WTC11 (cell line): Measurements from ENCODE around the gene SPSB4. TPM values are rescaled to one million over a fixed set of nuclear protein-coding genes. Genes with fewer than 3 reads are reported as not detected.

ENCODE experiments used
- ATAC-seq: fragments of 200-7000 bp; cut with Tn5 transposase; 2 replicates; pipeline ENCODE4 v1.10.0; 2021; ENCODE audit warnings: mild to moderate bottlenecking, moderate library complexity
- CTCF ChIA-PET: fragments of 300-600 bp; sonication (Branson Sonifier 250); formaldehyde crosslinking; loops from one replicate; lab custom pipeline; 2021; ENCODE audit warnings: antibody characterized with exemption; lab: Charles Lee
- POLR2A ChIA-PET: fragments of 350-600 bp; sonication (Branson Sonifier 250); formaldehyde crosslinking; loops from one replicate; lab custom pipeline; 2021; ENCODE audit warnings: antibody characterized with exemption; lab: Charles Lee
- DNase-seq: peaks from one replicate; pipeline ENCODE4 v3.0.0; 2021; ENCODE audit warnings: low spot score
- H3K27ac Mint-ChIP-seq: 2 replicates; pipeline ENCODE4 v1.8.0; 2021; ENCODE audit warnings: mixed read lengths
- H3K27me3 Mint-ChIP-seq: 2 replicates; pipeline ENCODE4 v1.8.0; 2021; ENCODE audit warnings: low read depth, mild to moderate bottlenecking, moderate library complexity, mixed read lengths
- H3K36me3 Mint-ChIP-seq: 2 replicates; pipeline ENCODE4 v1.8.0; 2021; ENCODE audit warnings: mixed read lengths
- H3K4me1 Mint-ChIP-seq: 2 replicates; pipeline ENCODE4 v1.8.0; 2022; ENCODE audit warnings: mixed read lengths
- H3K4me3 Mint-ChIP-seq: 2 replicates; pipeline ENCODE4 v1.8.0; 2021; ENCODE audit warnings: mild to moderate bottlenecking, moderate library complexity, mixed read lengths
- H3K9me3 Mint-ChIP-seq: 2 replicates; pipeline ENCODE4 v1.8.0; 2021; ENCODE audit warnings: mixed read lengths
- ARID4B ChIP-seq: sonication (generic); formaldehyde crosslinking; IDR thresholded peaks from 2 replicates; pipeline ENCODE4 v1.8.0; 2023; ENCODE audit warnings: missing genetic modification reagents, mild to moderate bottlenecking, borderline replicate concordance
- ELF4 ChIP-seq: sonication (generic); formaldehyde crosslinking; IDR thresholded peaks from 2 replicates; pipeline ENCODE4 v1.8.1; 2022; ENCODE audit warnings: low read depth, mild to moderate bottlenecking, moderate library complexity, missing genetic modification reagents
- FOXJ3 ChIP-seq: sonication (generic); formaldehyde crosslinking; IDR thresholded peaks from 2 replicates; pipeline ENCODE4 v1.9.0; 2021; ENCODE audit warnings: missing genetic modification reagents, mild to moderate bottlenecking, borderline replicate concordance
- GABPB1 ChIP-seq: sonication (generic); formaldehyde crosslinking; IDR thresholded peaks from 2 replicates; pipeline ENCODE4 v1.8.1; 2023; ENCODE audit warnings: mild to moderate bottlenecking, missing genetic modification reagents
- GTF2I ChIP-seq: fragments of 250-450 bp; sonication (Bioruptor Pico); conservative IDR thresholded peaks from 2 replicates; pipeline ENCODE4 v1.4.0; 2021; ENCODE audit warnings: mild to moderate bottlenecking
- JUN ChIP-seq: sonication (generic); formaldehyde crosslinking; IDR thresholded peaks from 2 replicates; pipeline ENCODE4 v1.8.0; 2023; ENCODE audit warnings: mild to moderate bottlenecking, missing genetic modification reagents
- KAT7 ChIP-seq: sonication (generic); formaldehyde crosslinking; IDR thresholded peaks from 2 replicates; pipeline ENCODE4 v1.8.1; 2023; ENCODE audit warnings: missing genetic modification reagents, mild to moderate bottlenecking, borderline replicate concordance
- MXD4 ChIP-seq: fragments of 250-450 bp; sonication (Bioruptor Pico); IDR thresholded peaks from 2 replicates; pipeline ENCODE4 v1.8.0; 2021; ENCODE audit warnings: mild to moderate bottlenecking, moderate library complexity, borderline replicate concordance
- RORB ChIP-seq: fragments of 250-450 bp; sonication (Bioruptor Pico); IDR thresholded peaks from 2 replicates; pipeline ENCODE4 v1.9.0; 2021; ENCODE audit warnings: mild to moderate bottlenecking
- SMAD3 ChIP-seq: sonication (generic); formaldehyde crosslinking; IDR thresholded peaks from 2 replicates; pipeline ENCODE4 v1.8.0; 2022; ENCODE audit warnings: missing genetic modification reagents, mild to moderate bottlenecking, borderline replicate concordance
- SOX15 ChIP-seq: fragments of 250-450 bp; sonication (Bioruptor Pico); IDR thresholded peaks from 2 replicates; pipeline ENCODE4 v1.9.0; 2021; ENCODE audit warnings: mild to moderate bottlenecking
- TCF7 ChIP-seq: sonication (generic); formaldehyde crosslinking; IDR thresholded peaks from 2 replicates; pipeline ENCODE4 v1.8.0; 2022; ENCODE audit warnings: mild to moderate bottlenecking, low read depth, missing genetic modification reagents, moderate library complexity
- USF2 ChIP-seq: sonication (generic); formaldehyde crosslinking; IDR thresholded peaks from 2 replicates; pipeline ENCODE4 v1.8.1; 2023; ENCODE audit warnings: mild to moderate bottlenecking, missing genetic modification reagents, moderate library complexity
- ZNF138 ChIP-seq: sonication (generic); formaldehyde crosslinking; conservative IDR thresholded peaks from 2 replicates; pipeline ENCODE4 v1.8.1; 2022; ENCODE audit warnings: mild to moderate bottlenecking, moderate library complexity, missing genetic modification reagents
- ZNF396 ChIP-seq: fragments of 250-450 bp; sonication (Bioruptor Pico); IDR thresholded peaks from 2 replicates; pipeline ENCODE4 v1.8.0; 2021; ENCODE audit warnings: mild to moderate bottlenecking, moderate library complexity, borderline replicate concordance
- ZNF423 ChIP-seq: fragments of 250-450 bp; sonication (Bioruptor Pico); IDR thresholded peaks from 2 replicates; pipeline ENCODE4 v2.1.2; 2022; ENCODE audit warnings: mild to moderate bottlenecking, moderate library complexity
- total RNA-seq: library from RNA; stranded (reverse); gene quantifications from 3 replicates; pipeline ENCODE4 v1.2.3, GENCODE V29; 2021
- TF ChIP-seq, protein P1 (sequence below): sonication (generic); formaldehyde crosslinking; IDR thresholded peaks from 2 replicates; pipeline ENCODE4 v1.8.0; 2022; ENCODE audit warnings: mild to moderate bottlenecking, missing genetic modification reagents
- TF ChIP-seq, protein P2 (sequence below): fragments of 250-450 bp; sonication (Bioruptor Pico); conservative IDR thresholded peaks from 2 replicates; pipeline ENCODE4 v1.9.0; 2021; ENCODE audit warnings: mild to moderate bottlenecking
- TF ChIP-seq, protein P3 (sequence below): sonication (generic); formaldehyde crosslinking; IDR thresholded peaks from 2 replicates; pipeline ENCODE4 v1.8.1; 2022; ENCODE audit warnings: missing genetic modification reagents, borderline replicate concordance
- TF ChIP-seq, protein P4 (sequence below): fragments of 200-600 bp; IDR thresholded peaks from 2 replicates; pipeline ENCODE4 v1.8.0; 2022; ENCODE audit warnings: antibody characterized with exemption

The SPSB4 gene
- total RNA-seq, 1 experiment from 2014 or later: 19.7 TPM

GRCh38 chr3:141047168-141047567 is 4.0 kb upstream of the SPSB4 start (continued):
- TF ChIP-seq, protein P1, sequence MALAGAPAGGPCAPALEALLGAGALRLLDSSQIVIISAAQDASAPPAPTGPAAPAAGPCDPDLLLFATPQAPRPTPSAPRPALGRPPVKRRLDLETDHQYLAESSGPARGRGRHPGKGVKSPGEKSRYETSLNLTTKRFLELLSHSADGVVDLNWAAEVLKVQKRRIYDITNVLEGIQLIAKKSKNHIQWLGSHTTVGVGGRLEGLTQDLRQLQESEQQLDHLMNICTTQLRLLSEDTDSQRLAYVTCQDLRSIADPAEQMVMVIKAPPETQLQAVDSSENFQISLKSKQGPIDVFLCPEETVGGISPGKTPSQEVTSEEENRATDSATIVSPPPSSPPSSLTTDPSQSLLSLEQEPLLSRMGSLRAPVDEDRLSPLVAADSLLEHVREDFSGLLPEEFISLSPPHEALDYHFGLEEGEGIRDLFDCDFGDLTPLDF (CRISPR knock-in tag): no peak
- TF ChIP-seq SOX15 (CRISPR knock-in tag): no peak
- TF ChIP-seq, protein P2, sequence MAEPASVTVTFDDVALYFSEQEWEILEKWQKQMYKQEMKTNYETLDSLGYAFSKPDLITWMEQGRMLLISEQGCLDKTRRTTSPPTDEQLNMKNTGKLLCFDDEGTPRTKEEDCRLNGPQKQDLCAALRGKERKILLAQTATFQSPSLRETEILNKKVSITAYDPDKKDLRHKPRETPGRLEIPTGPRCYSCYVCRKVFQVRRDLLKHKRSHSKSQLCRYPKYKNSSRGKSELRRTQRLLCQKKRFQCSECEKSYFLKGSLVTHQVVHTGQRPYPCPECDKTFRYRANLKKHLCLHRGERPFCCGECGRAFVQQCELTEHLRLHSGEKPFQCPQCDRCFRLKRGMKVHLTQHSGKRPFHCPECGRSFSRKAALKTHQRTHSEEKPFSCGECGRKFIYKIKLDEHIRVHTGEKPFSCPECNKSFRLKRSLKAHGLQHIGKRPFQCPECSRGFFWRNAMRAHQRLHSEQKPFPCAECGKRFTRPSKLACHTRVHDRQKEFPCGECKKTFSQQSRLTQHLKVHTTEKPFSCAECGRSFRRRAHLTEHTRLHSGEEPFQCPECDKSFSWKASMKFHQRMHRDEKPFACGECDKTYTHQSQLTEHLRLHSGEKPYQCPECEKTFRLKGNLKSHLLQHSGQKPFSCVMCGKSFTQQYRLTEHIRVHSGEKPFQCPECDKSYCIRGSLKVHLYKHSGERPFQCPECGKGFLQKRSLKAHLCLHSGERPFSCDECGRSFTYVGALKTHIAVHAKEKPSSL (CRISPR knock-in tag): no peak
- no peak for TF ChIP-seq GTF2I (CRISPR knock-in tag)
- no peak for TF ChIP-seq MXD4
- TF ChIP-seq JUN (CRISPR knock-in tag): no peak
- TF ChIP-seq, all 79 proteins: peak for 0

- ChIA-PET CTCF (interaction anchor here (0.6 to 6.5 kb wide), 15 partner anchors 10 to 143 kb away, joined by 3 to 114 read pairs (median 16); no protein-coding TSS in a partner anchor), POLR2A (interaction anchor here (2.1 kb wide), 1 partner anchor 27 kb away, joined by 9 read pairs; no protein-coding TSS in a partner anchor)
- ATAC-seq (peak; percentile 5; the same call in 1 of the 2 replicates), DNase-seq (peak; percentile 46)
- TF ChIP-seq RORB (CRISPR knock-in tag): no peak
- TF ChIP-seq, protein P3, sequence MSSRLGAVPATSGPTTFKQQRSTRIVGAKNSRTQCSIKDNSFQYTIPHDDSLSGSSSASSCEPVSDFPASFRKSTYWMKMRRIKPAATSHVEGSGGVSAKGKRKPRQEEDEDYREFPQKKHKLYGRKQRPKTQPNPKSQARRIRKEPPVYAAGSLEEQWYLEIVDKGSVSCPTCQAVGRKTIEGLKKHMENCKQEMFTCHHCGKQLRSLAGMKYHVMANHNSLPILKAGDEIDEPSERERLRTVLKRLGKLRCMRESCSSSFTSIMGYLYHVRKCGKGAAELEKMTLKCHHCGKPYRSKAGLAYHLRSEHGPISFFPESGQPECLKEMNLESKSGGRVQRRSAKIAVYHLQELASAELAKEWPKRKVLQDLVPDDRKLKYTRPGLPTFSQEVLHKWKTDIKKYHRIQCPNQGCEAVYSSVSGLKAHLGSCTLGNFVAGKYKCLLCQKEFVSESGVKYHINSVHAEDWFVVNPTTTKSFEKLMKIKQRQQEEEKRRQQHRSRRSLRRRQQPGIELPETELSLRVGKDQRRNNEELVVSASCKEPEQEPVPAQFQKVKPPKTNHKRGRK (CRISPR knock-in tag): no peak
- TF ChIP-seq ELF4 (CRISPR knock-in tag): no peak
- TF ChIP-seq GABPB1 (CRISPR knock-in tag): no peak
- no peak for TF ChIP-seq ZNF138 (CRISPR knock-in tag)
- TF ChIP-seq ZNF396 (CRISPR knock-in tag): no peak
- TF ChIP-seq FOXJ3: no peak
- TF ChIP-seq, protein P4, sequence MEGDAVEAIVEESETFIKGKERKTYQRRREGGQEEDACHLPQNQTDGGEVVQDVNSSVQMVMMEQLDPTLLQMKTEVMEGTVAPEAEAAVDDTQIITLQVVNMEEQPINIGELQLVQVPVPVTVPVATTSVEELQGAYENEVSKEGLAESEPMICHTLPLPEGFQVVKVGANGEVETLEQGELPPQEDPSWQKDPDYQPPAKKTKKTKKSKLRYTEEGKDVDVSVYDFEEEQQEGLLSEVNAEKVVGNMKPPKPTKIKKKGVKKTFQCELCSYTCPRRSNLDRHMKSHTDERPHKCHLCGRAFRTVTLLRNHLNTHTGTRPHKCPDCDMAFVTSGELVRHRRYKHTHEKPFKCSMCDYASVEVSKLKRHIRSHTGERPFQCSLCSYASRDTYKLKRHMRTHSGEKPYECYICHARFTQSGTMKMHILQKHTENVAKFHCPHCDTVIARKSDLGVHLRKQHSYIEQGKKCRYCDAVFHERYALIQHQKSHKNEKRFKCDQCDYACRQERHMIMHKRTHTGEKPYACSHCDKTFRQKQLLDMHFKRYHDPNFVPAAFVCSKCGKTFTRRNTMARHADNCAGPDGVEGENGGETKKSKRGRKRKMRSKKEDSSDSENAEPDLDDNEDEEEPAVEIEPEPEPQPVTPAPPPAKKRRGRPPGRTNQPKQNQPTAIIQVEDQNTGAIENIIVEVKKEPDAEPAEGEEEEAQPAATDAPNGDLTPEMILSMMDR: peak; percentile 38; the same call in 1 of the 2 replicates
- no peak for TF ChIP-seq SMAD3 (CRISPR knock-in tag)
- Mint-ChIP-seq H3K4me1 (peaks cover 27% of the 10 kb centered on the region), H3K4me3 (peak overlapping the region; percentile 84; the same call in 1 of the 2 replicates), H3K9me3 (no peaks in the 10 kb centered on the region), H3K27me3 (peaks cover 30% of the 10 kb centered on the region), H3K27ac (no peak overlapping the region), H3K36me3 (no peaks in the 10 kb centered on the region)
Measured at GRCh38 chr3:141049681-141050080, 1.5 kb upstream of the SPSB4 start.

GRCh38 chr3:141051443-141052200 is 475 bp downstream of the SPSB4 start:
- ATAC-seq: peak; percentile 29
- ChIA-PET POLR2A (interaction anchor here (0.6 to 2.1 kb wide), 12 partner anchors 10 to 155 kb away, joined by 3 to 9 read pairs (median 3); partner anchors contain the start of gene SLC25A36), CTCF (interaction anchor here (0.6 to 6.5 kb wide), 33 partner anchors 9 to 257 kb away, joined by 3 to 114 read pairs (median 6); partner anchors contain the start of gene PXYLP1)
- Mint-ChIP-seq H3K27ac (0 out of 2 replicates have a peak overlapping the region, but pooled peaks have one; percentile 21), H3K9me3 (no peaks in the 10 kb centered on the region), H3K27me3 (peaks cover 30% of the 10 kb centered on the region), H3K36me3 (no peaks in the 10 kb centered on the region), H3K4me3 (peak overlapping the region; percentile 92), H3K4me1 (peaks cover 24% of the 10 kb centered on the region)
- DNase-seq: peak; percentile 71
- no peak for TF ChIP-seq TCF7 (CRISPR knock-in tag)
- no peak for TF ChIP-seq USF2 (CRISPR knock-in tag)
- TF ChIP-seq ZNF423: peak; percentile 57; the same call in 1 of the 2 replicates
- TF ChIP-seq ARID4B (CRISPR knock-in tag): 0 out of 2 replicates have a peak, but pooled peaks have one; percentile 18
- TF ChIP-seq KAT7 (CRISPR knock-in tag): peak; percentile 27; the same call in 1 of the 2 replicates
- no peak for TF ChIP-seq GTF2I (CRISPR knock-in tag)
